Endothelial cell of umbilical vein (primary cell): ENCODE measurements around the gene KMT2C.

Source experiments
- EZH2 ChIP-seq: IDR thresholded peaks from 2 replicates; pipeline ENCODE4 v1.6.1; 2012; ENCODE audit warnings: borderline replicate concordance, low read depth, mild to moderate bottlenecking, moderate library complexity, low read length, inconsistent platforms; ENCODE audit not compliant: severe bottlenecking
- FOS ChIP-seq: IDR thresholded peaks from 2 replicates; pipeline ENCODE4 v1.6.1; 2011; ENCODE audit warnings: mild to moderate bottlenecking, low read length, moderate library complexity, borderline replicate concordance; ENCODE audit not compliant: insufficient read depth
- GATA2 ChIP-seq: IDR thresholded peaks from 2 replicates; pipeline ENCODE4 v1.7.0; 2011; ENCODE audit warnings: low read depth, mild to moderate bottlenecking, moderate library complexity, mixed read lengths, low read length; ENCODE audit not compliant: insufficient read length, insufficient read depth
- JUN ChIP-seq: IDR thresholded peaks from 2 replicates; pipeline ENCODE4 v1.6.1; 2011; ENCODE audit warnings: borderline replicate concordance, low read depth; ENCODE audit not compliant: insufficient read length, insufficient read depth
- MAX ChIP-seq: IDR thresholded peaks from 2 replicates; pipeline ENCODE4 v1.6.1; 2011; ENCODE audit not compliant: insufficient read depth, insufficient read length
- MYC ChIP-seq: IDR thresholded peaks from one replicate; pipeline ENCODE4 v1.6.1; 2011; ENCODE audit warnings: mild to moderate bottlenecking, low read depth, low read length
- POLR2A ChIP-seq: IDR thresholded peaks from 2 replicates; pipeline ENCODE4 v1.6.1; 2012; ENCODE audit warnings: low read depth, mild to moderate bottlenecking, control low read depth, low read length
- POLR2AphosphoS5 ChIP-seq: IDR thresholded peaks from 2 replicates; pipeline ENCODE4 v1.6.1; 2012; ENCODE audit warnings: low read depth, mild to moderate bottlenecking, control low read depth, low read length, moderate library complexity; ENCODE audit not compliant: insufficient read depth
- TF ChIP-seq, protein P1 (sequence below), 2 donors: IDR thresholded peaks; 1 replicate in 1 of 2; 2 replicates in 1 of 2; pipeline ENCODE4 v1.5.1; 2011; ENCODE audit warnings: low read length in 2 of 2, mild to moderate bottlenecking in 2 of 2, moderate library complexity in 2 of 2, control low read depth in 1 of 2, inconsistent platforms in 1 of 2, low read depth in 1 of 2; ENCODE audit not compliant: insufficient read depth in 1 of 2; ENCODE audit errors: extremely low read depth in 1 of 2

DNA sequence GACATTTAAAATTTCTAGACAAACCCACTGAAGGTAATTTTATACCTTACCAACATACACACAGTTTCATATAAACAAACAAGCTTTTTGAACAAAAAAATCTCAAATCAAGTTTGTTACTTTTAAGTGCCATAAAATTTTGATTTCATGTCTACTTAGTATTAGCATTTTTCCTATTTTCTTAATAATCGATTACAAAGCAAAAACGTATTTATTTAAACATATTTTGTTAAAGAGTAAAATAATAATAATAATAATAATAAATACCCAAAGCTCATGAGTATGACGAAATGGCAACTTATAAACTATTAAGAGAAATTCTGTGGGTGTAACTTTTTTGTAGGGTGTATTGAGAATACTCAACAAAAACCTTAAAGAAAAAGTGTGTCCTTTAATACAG is 232.7 kb downstream of the KMT2C start:
- TF ChIP-seq, protein P1, sequence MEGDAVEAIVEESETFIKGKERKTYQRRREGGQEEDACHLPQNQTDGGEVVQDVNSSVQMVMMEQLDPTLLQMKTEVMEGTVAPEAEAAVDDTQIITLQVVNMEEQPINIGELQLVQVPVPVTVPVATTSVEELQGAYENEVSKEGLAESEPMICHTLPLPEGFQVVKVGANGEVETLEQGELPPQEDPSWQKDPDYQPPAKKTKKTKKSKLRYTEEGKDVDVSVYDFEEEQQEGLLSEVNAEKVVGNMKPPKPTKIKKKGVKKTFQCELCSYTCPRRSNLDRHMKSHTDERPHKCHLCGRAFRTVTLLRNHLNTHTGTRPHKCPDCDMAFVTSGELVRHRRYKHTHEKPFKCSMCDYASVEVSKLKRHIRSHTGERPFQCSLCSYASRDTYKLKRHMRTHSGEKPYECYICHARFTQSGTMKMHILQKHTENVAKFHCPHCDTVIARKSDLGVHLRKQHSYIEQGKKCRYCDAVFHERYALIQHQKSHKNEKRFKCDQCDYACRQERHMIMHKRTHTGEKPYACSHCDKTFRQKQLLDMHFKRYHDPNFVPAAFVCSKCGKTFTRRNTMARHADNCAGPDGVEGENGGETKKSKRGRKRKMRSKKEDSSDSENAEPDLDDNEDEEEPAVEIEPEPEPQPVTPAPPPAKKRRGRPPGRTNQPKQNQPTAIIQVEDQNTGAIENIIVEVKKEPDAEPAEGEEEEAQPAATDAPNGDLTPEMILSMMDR (IDR thresholded peaks at IDR 0.05; ENCODE audit: extremely low read depth in 1 of 2, insufficient read depth in 1 of 2, low read depth in 1 of 2, low read length in 2 of 2) = no peak
- TF ChIP-seq POLR2A = no peak
- no peak for TF ChIP-seq POLR2AphosphoS5
- no peak for TF ChIP-seq MYC
- TF ChIP-seq EZH2 = no peak
- TF ChIP-seq MAX = no peak
- TF ChIP-seq GATA2 = no peak
- TF ChIP-seq JUN = no peak
- TF ChIP-seq FOS = no peak
